ENCODE results near the gene ARSB.

ARSB gene

GRCh38 chr5:78829811-78830527, 155.1 kb downstream of the ARSB start:
- DNase-seq: no peak

GRCh38 chr5:78827725-78828124, 157.4 kb downstream of the ARSB start:
- no peak for DNase-seq

- DNase-seq: no peak
These were observed 160.3 kb downstream of the ARSB start for GRCh38 chr5:78824831-78825281.

GRCh38 chr5:78823196-78823595, 161.9 kb downstream of the ARSB start:
- no peak for DNase-seq

GRCh38 chr5:78821536-78822021, 163.5 kb downstream of the ARSB start:
- DNase-seq: no peak

GRCh38 chr5:78819707-78820106, 165.4 kb downstream of the ARSB start:
- no peak for DNase-seq

GRCh38 chr5:78819166-78819565, 165.9 kb downstream of the ARSB start:
- no peak for DNase-seq

GRCh38 chr5:78816143-78816765, 168.9 kb downstream of the ARSB start:
- DNase-seq: no peak

- DNase-seq: no peak
These were observed 171.1 kb downstream of the ARSB start for GRCh38 chr5:78813906-78814530.

- DNase-seq: no peak
These were observed 171.8 kb downstream of the ARSB start for GRCh38 chr5:78813286-78813685.

- DNase-seq: peak; percentile 79
These were observed 173.2 kb downstream of the ARSB start for GRCh38 chr5:78811866-78812265.

- DNase-seq: no peak
These were observed 173.8 kb downstream of the ARSB start for GRCh38 chr5:78811121-78811817.

GRCh38 chr5:78810098-78810920, 174.8 kb downstream of the ARSB start:
- DNase-seq: no peak

- peak; percentile 18 for DNase-seq
These were observed 175.7 kb downstream of the ARSB start for GRCh38 chr5:78809444-78809843.

GRCh38 chr5:78808818-78809217, 176.3 kb downstream of the ARSB start:
- no peak for DNase-seq

- no peak for DNase-seq
These were observed 176.7 kb downstream of the ARSB start for GRCh38 chr5:78808380-78808779.

- no peak for DNase-seq
These were observed 178.6 kb downstream of the ARSB start for GRCh38 chr5:78806544-78806943.

- no peak for DNase-seq
These were observed 179.5 kb downstream of the ARSB start for GRCh38 chr5:78805474-78806124.

- no peak for DNase-seq
These were observed 180.1 kb downstream of the ARSB start for GRCh38 chr5:78804995-78805394.

- no peak for DNase-seq
These were observed 181.2 kb downstream of the ARSB start for GRCh38 chr5:78803941-78804340.

GRCh38 chr5:78803353-78803752, 181.8 kb downstream of the ARSB start:
- DNase-seq: no peak

- DNase-seq: no peak
These were observed 183.7 kb downstream of the ARSB start for GRCh38 chr5:78801413-78801812.

Measured in NCI-H510A (cell line).